Midbrain (tissue), 1 donor: Measurements from ENCODE around the gene TADA3.

Experiments used
- DNase-seq: peaks from one replicate; lab custom pipeline; 2025; lab: John Stamatoyannopoulos, UW

TADA3 gene

GRCh38 chr3:9760779-9761505, 31.3 kb downstream of the TADA3 start:
- no peak for DNase-seq

- DNase-seq, result no peak
Measured at GRCh38 chr3:9757427-9757826, 34.8 kb downstream of the TADA3 start.

- no peak for DNase-seq
Measured at GRCh38 chr3:9754678-9755077, 37.6 kb downstream of the TADA3 start.

- no peak for DNase-seq
Measured at GRCh38 chr3:9750556-9751411, 41.5 kb downstream of the TADA3 start.

GRCh38 chr3:9749645-9750555, 42.4 kb downstream of the TADA3 start, which contains the start of gene OGG1:
TSS of gene OGG1 (plus strand) at chr3:9749952. CDS start at chr3:9750287, 335 bp downstream.
- DNase-seq, result peak; percentile 95

- no peak for DNase-seq
Measured at GRCh38 chr3:9749296-9749644, 43.0 kb downstream of the TADA3 start.

GRCh38 chr3:9748031-9748430, 44.2 kb downstream of the TADA3 start:
- no peak for DNase-seq

GRCh38 chr3:9747267-9747666, 45.0 kb downstream of the TADA3 start:
- DNase-seq, result no peak

GRCh38 chr3:9746330-9746729, 45.9 kb downstream of the TADA3 start:
- no peak for DNase-seq

- no peak for DNase-seq
Measured at GRCh38 chr3:9745521-9745920, 46.8 kb downstream of the TADA3 start.

- no peak for DNase-seq
Measured at GRCh38 chr3:9744162-9744561, 48.1 kb downstream of the TADA3 start.

- no peak for DNase-seq
Measured at GRCh38 chr3:9743548-9743947, 48.7 kb downstream of the TADA3 start.

GRCh38 chr3:9742560-9742959, 49.7 kb downstream of the TADA3 start:
- DNase-seq, result no peak

GRCh38 chr3:9739181-9739580, 53.1 kb downstream of the TADA3 start:
- no peak for DNase-seq

GRCh38 chr3:9736831-9737230, 55.4 kb downstream of the TADA3 start:
- no peak for DNase-seq

- no peak for DNase-seq
Measured at GRCh38 chr3:9732740-9733115, 59.5 kb downstream of the TADA3 start.

- no peak for DNase-seq
Measured at GRCh38 chr3:9732080-9732739, 60.1 kb downstream of the TADA3 start.

- peak; percentile 99 for DNase-seq
Measured at GRCh38 chr3:9731206-9732079, 60.8 kb downstream of the TADA3 start, which contains the start of gene BRPF1. TSS of gene BRPF1 (plus strand) at chr3:9731735. CDS start at chr3:9734141, 2,406 bp downstream.

- DNase-seq, result no peak
Measured at GRCh38 chr3:9730657-9731205, 61.5 kb downstream of the TADA3 start.
